Osteocyte (in vitro differentiated cells): ENCODE data around the gene PUM2. TPM values are rescaled to one million over a fixed set of nuclear protein-coding genes. Genes with fewer than 3 reads are reported as not detected.

Source experiments
- DNase-seq: peaks from one replicate; pipeline ENCODE4 v3.0.0; 2021; ENCODE audit warnings: mixed read lengths; ENCODE audit not compliant: unreplicated experiment; ENCODE audit errors: extremely low spot score
- H3K27ac Mint-ChIP-seq: one replicate; pipeline ENCODE4 v1.8.0; 2021; ENCODE audit warnings: mild to moderate bottlenecking, mixed read lengths; ENCODE audit not compliant: unreplicated experiment
- H3K27me3 Mint-ChIP-seq: one replicate; pipeline ENCODE4 v1.8.0; 2021; ENCODE audit warnings: mixed read lengths; ENCODE audit not compliant: unreplicated experiment
- H3K36me3 Mint-ChIP-seq: one replicate; pipeline ENCODE4 v1.8.0; 2021; ENCODE audit warnings: mixed read lengths; ENCODE audit not compliant: unreplicated experiment
- H3K4me1 Mint-ChIP-seq: one replicate; pipeline ENCODE4 v1.8.0; 2021; ENCODE audit warnings: mixed read lengths; ENCODE audit not compliant: unreplicated experiment
- H3K4me3 Mint-ChIP-seq: one replicate; pipeline ENCODE4 v1.8.0; 2021; ENCODE audit warnings: mild to moderate bottlenecking, moderate library complexity, mixed read lengths; ENCODE audit not compliant: unreplicated experiment
- H3K9me3 Mint-ChIP-seq: one replicate; pipeline ENCODE4 v1.8.0; 2021; ENCODE audit warnings: mixed read lengths; ENCODE audit not compliant: unreplicated experiment
- total RNA-seq: library from RNA; stranded (reverse); gene quantifications from 2 replicates; pipeline ENCODE4 v1.2.1, GENCODE V29; 2021
- TF ChIP-seq, protein P1 (sequence below): fragments of 200-600 bp; sonication (generic); IDR thresholded peaks from 2 replicates; pipeline ENCODE4 v1.5.0; 2021; ENCODE audit warnings: antibody characterized with exemption, mild to moderate bottlenecking, moderate library complexity

Gene PUM2
- total RNA-seq, 1 donor from 2014 or later = 82.2 TPM

GRCh38 chr2:20327370-20327769, 23.3 kb downstream of the PUM2 start:
- no peaks in the 10 kb centered on the region for H3K27me3 Mint-ChIP-seq
- no peak overlapping the region for H3K4me3 Mint-ChIP-seq
- TF ChIP-seq, protein P1, sequence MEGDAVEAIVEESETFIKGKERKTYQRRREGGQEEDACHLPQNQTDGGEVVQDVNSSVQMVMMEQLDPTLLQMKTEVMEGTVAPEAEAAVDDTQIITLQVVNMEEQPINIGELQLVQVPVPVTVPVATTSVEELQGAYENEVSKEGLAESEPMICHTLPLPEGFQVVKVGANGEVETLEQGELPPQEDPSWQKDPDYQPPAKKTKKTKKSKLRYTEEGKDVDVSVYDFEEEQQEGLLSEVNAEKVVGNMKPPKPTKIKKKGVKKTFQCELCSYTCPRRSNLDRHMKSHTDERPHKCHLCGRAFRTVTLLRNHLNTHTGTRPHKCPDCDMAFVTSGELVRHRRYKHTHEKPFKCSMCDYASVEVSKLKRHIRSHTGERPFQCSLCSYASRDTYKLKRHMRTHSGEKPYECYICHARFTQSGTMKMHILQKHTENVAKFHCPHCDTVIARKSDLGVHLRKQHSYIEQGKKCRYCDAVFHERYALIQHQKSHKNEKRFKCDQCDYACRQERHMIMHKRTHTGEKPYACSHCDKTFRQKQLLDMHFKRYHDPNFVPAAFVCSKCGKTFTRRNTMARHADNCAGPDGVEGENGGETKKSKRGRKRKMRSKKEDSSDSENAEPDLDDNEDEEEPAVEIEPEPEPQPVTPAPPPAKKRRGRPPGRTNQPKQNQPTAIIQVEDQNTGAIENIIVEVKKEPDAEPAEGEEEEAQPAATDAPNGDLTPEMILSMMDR = no peak
- no peak for DNase-seq
- H3K9me3 Mint-ChIP-seq = peaks cover 12% of the 10 kb centered on the region
- H3K27ac Mint-ChIP-seq = peak overlapping the region; percentile 44
- peaks cover 24% of the 10 kb centered on the region for H3K36me3 Mint-ChIP-seq
- H3K4me1 Mint-ChIP-seq = peaks cover 37% of the 10 kb centered on the region

GRCh38 chr2:20326163-20326780, 24.4 kb downstream of the PUM2 start:
- no peaks in the 10 kb centered on the region for H3K27me3 Mint-ChIP-seq
- peaks cover 31% of the 10 kb centered on the region for H3K36me3 Mint-ChIP-seq
- peaks cover 37% of the 10 kb centered on the region for H3K4me1 Mint-ChIP-seq
- no peak for DNase-seq
- H3K4me3 Mint-ChIP-seq = no peak overlapping the region
- H3K9me3 Mint-ChIP-seq = peaks cover 12% of the 10 kb centered on the region
- H3K27ac Mint-ChIP-seq = peak overlapping the region; percentile 6
- TF ChIP-seq, protein P1 = peak; percentile 85

GRCh38 chr2:20322527-20323300, 27.9 kb downstream of the PUM2 start:
- peaks cover 36% of the 10 kb centered on the region for H3K36me3 Mint-ChIP-seq
- no peak overlapping the region for H3K27ac Mint-ChIP-seq
- H3K27me3 Mint-ChIP-seq = no peaks in the 10 kb centered on the region
- no peak for DNase-seq
- H3K9me3 Mint-ChIP-seq = no peaks in the 10 kb centered on the region
- peaks cover 15% of the 10 kb centered on the region for H3K4me1 Mint-ChIP-seq
- H3K4me3 Mint-ChIP-seq = no peak overlapping the region
- TF ChIP-seq, protein P1 = no peak

- Mint-ChIP-seq H3K4me3 (no peak overlapping the region), H3K27me3 (no peaks in the 10 kb centered on the region), H3K36me3 (peaks cover 55% of the 10 kb centered on the region), H3K4me1 (peaks cover 3% of the 10 kb centered on the region), H3K27ac (no peak overlapping the region), H3K9me3 (no peaks in the 10 kb centered on the region)
- DNase-seq = no peak
- TF ChIP-seq, protein P1 = no peak
Observed at GRCh38 chr2:20317690-20318089, 33.0 kb downstream of the PUM2 start.

- H3K4me3 Mint-ChIP-seq = no peak overlapping the region
- no peaks in the 10 kb centered on the region for H3K27me3 Mint-ChIP-seq
- H3K9me3 Mint-ChIP-seq = no peaks in the 10 kb centered on the region
- no peak for DNase-seq
- TF ChIP-seq, protein P1 = no peak
- H3K4me1 Mint-ChIP-seq = peaks cover 3% of the 10 kb centered on the region
- H3K27ac Mint-ChIP-seq = no peak overlapping the region
- H3K36me3 Mint-ChIP-seq = peaks cover 58% of the 10 kb centered on the region
Observed at GRCh38 chr2:20317197-20317596, 33.4 kb downstream of the PUM2 start.
